Measurements from ENCODE around the gene DIPK1A. TPM values are rescaled to one million over a fixed set of nuclear protein-coding genes. Genes with fewer than 3 reads are reported as not detected.

DIPK1A gene
- total and polyA plus RNA-seq, 9 donors, result 4.7 to 15.4 (median 8.6) TPM

GRCh38 chr1:93003981-93004380 is 42.7 kb upstream of the DIPK1A start:
- peaks cover 2% of the 10 kb centered on the region for H3K4me1 ChIP-seq (ENCODE audit: insufficient read depth)
- no peak for TF ChIP-seq CTCF (IDR thresholded peaks at IDR 0.05)
- no peak for TF ChIP-seq POLR2A (IDR thresholded peaks at IDR 0.05)
- no peak for TF ChIP-seq EP300 (IDR thresholded peaks at IDR 0.05)
- H3K9me3 ChIP-seq, result no peaks in the 10 kb centered on the region
- no peak overlapping the region for H3K27ac ChIP-seq
- no peaks in the 10 kb centered on the region for H3K36me3 ChIP-seq
- intact Hi-C loops (cut with DNase I), result no loop called here
- H3K27me3 ChIP-seq, result no peaks in the 10 kb centered on the region
- WGBS, 3 donors, result 94 to 96% (median 95%) methylated on average over 5 of the region's 5 CpGs
- DNase-seq, result no peak
- no peak overlapping the region for H3K4me3 ChIP-seq

- intact Hi-C loops (cut with DNase I), result no loop called here
- WGBS, 3 donors, result 79 to 87% (median 86%) methylated on average over 2 of the region's 2 CpGs
- TF ChIP-seq POLR2A (IDR thresholded peaks at IDR 0.05), result no peak
- no peak for TF ChIP-seq EP300 (IDR thresholded peaks at IDR 0.05)
- no peak for TF ChIP-seq CTCF (IDR thresholded peaks at IDR 0.05)
- H3K27ac ChIP-seq, result no peak overlapping the region
- H3K36me3 ChIP-seq, result no peaks in the 10 kb centered on the region
- DNase-seq, result no peak
- H3K9me3 ChIP-seq, result no peaks in the 10 kb centered on the region
- no peaks in the 10 kb centered on the region for H3K27me3 ChIP-seq
- peaks cover 2% of the 10 kb centered on the region for H3K4me1 ChIP-seq (ENCODE audit: insufficient read depth)
- no peak overlapping the region for H3K4me3 ChIP-seq
Observed at GRCh38 chr1:93002781-93003180, 41.5 kb upstream of the DIPK1A start.

- Histone ChIP-seq H3K9me3 (no peaks in the 10 kb centered on the region), H3K4me1 (ENCODE audit: insufficient read depth) (peaks cover 2% of the 10 kb centered on the region), H3K36me3 (no peaks in the 10 kb centered on the region), H3K27ac (no peak overlapping the region), H3K4me3 (no peak overlapping the region), H3K27me3 (no peaks in the 10 kb centered on the region)
- intact Hi-C loops (cut with DNase I), result no loop called here
- no peak for DNase-seq
- no peak for TF ChIP-seq CTCF (IDR thresholded peaks at IDR 0.05)
- TF ChIP-seq EP300 (IDR thresholded peaks at IDR 0.05), result no peak
- no peak for TF ChIP-seq POLR2A (IDR thresholded peaks at IDR 0.05)
Observed at GRCh38 chr1:93001893-93002292, 40.6 kb upstream of the DIPK1A start.

- peaks cover 2% of the 10 kb centered on the region for H3K4me1 ChIP-seq (ENCODE audit: insufficient read depth)
- H3K9me3 ChIP-seq, result no peaks in the 10 kb centered on the region
- no peak overlapping the region for H3K4me3 ChIP-seq
- no peak for DNase-seq
- H3K36me3 ChIP-seq, result no peaks in the 10 kb centered on the region
- TF ChIP-seq EP300 (IDR thresholded peaks at IDR 0.05), result no peak
- no peak for TF ChIP-seq POLR2A (IDR thresholded peaks at IDR 0.05)
- TF ChIP-seq CTCF (IDR thresholded peaks at IDR 0.05), result no peak
- intact Hi-C loops (cut with DNase I), result no loop called here
- 1 to 4% (median 4%) methylated on average over 2 of the region's 2 CpGs for WGBS, 3 donors
- no peak overlapping the region for H3K27ac ChIP-seq
- no peaks in the 10 kb centered on the region for H3K27me3 ChIP-seq
Observed at GRCh38 chr1:93000751-93001175, 39.5 kb upstream of the DIPK1A start.

GRCh38 chr1:93000291-93000690 is 39.0 kb upstream of the DIPK1A start:
- Histone ChIP-seq H3K4me1 (ENCODE audit: insufficient read depth) (peaks cover 2% of the 10 kb centered on the region), H3K27ac (no peak overlapping the region), H3K27me3 (no peaks in the 10 kb centered on the region), H3K36me3 (no peaks in the 10 kb centered on the region), H3K9me3 (no peaks in the 10 kb centered on the region), H3K4me3 (no peak overlapping the region)
- intact Hi-C loops (cut with DNase I), result no loop called here
- TF ChIP-seq EP300 (IDR thresholded peaks at IDR 0.05) (no peak), CTCF (IDR thresholded peaks at IDR 0.05) (no peak), POLR2A (IDR thresholded peaks at IDR 0.05) (no peak)
- peak in 1 of 5 donors; percentile 17 for DNase-seq
- 12 to 22% (median 17%) methylated on average over 2 of the region's 2 CpGs for WGBS, 3 donors
